ENCODE data around the gene FUCA1. TPM values are rescaled to one million over a fixed set of nuclear protein-coding genes. Genes with fewer than 3 reads are reported as not detected.

Gene FUCA1
- total and polyA plus RNA-seq, 2 donors (not counting 3 experiments of a cell fraction or from before 2014, with no cell fraction given): 4.9 to 5.6 TPM

GRCh38 chr1:23905461-23906025 is 37.5 kb upstream of the FUCA1 start:
- Histone ChIP-seq H3K79me2 (ENCODE audit: control insufficient read depth, insufficient read depth, low read length) (no peaks in the 10 kb centered on the region), H3K4me2 (ENCODE audit: insufficient read depth, low read length) (no peak overlapping the region), H2AFZ (ENCODE audit: low read depth, low read length) (no peak overlapping the region), H3K9ac (replicated peaks; ENCODE audit: extremely low read depth, insufficient read depth, low read length) (no peak overlapping the region), H4K20me1 (replicated peaks; ENCODE audit: control insufficient read depth, extremely low read depth, insufficient read depth, low read length) (no peaks in the 10 kb centered on the region), H3K9me3 (replicated peaks; ENCODE audit: control insufficient read depth, insufficient read depth, low read length) (no peaks in the 10 kb centered on the region), H3K36me3 (ENCODE audit: control insufficient read depth in 2 of 2, extremely low read depth in 1 of 2, insufficient read depth in 2 of 2, low read length in 2 of 2) (no peaks in the 10 kb centered on the region), H3K4me3 (replicated peaks in 1 of 3; ENCODE audit: insufficient read depth in 1 of 3, low read depth in 1 of 3, low read length in 3 of 3) (no peak overlapping the region), H3K4me1 (ENCODE audit: control insufficient read depth, extremely low read depth, insufficient read depth, low read length) (no peaks in the 10 kb centered on the region), H3K9me1 (replicated peaks; ENCODE audit: control insufficient read depth, extremely low read depth, insufficient read depth, low read length) (no peaks in the 10 kb centered on the region), H3K27ac (ENCODE audit: insufficient read depth, low read depth, low read length) (no peak overlapping the region), H3K27me3 (ENCODE audit: control insufficient read depth in 2 of 2, insufficient read depth in 2 of 2, low read length in 2 of 2) (peaks cover 41% of the 10 kb centered on the region in 2 experiments)
- dilution Hi-C loops (cut with MboI; ENCODE audit: extremely low pct_ligation_motif_present, low sequenced_read_pairs) (no loop called here), intact Hi-C loops (cut with micrococcal nuclease) (no loop called here)
- ChIA-PET CTCF (interaction anchor here (1.2 kb wide), 1 partner anchor 11 kb away, joined by 4 read pairs; no protein-coding TSS in a partner anchor), POLR2A (no interaction called here)
- BruUV-seq (replicated peaks): no TSS peak
- no peak for TF ChIP-seq MAX (IDR thresholded peaks at IDR 0.05; ENCODE audit: insufficient read depth, insufficient read length)
- no peak for TF ChIP-seq GATA2 (IDR thresholded peaks at IDR 0.05; ENCODE audit: insufficient read depth, insufficient read length, low read depth, low read length)
- no peak for TF ChIP-seq MYC (IDR thresholded peaks at IDR 0.05; ENCODE audit: low read depth, low read length)
- no peak for TF ChIP-seq POLR2AphosphoS5 (IDR thresholded peaks at IDR 0.05; ENCODE audit: insufficient read depth, low read depth, low read length)
- no peak for TF ChIP-seq POLR2A (IDR thresholded peaks at IDR 0.05; ENCODE audit: low read depth, low read length)
- TF ChIP-seq JUN (IDR thresholded peaks at IDR 0.05; ENCODE audit: borderline replicate concordance, insufficient read depth, insufficient read length, low read depth): no peak
- TF ChIP-seq EZH2 (IDR thresholded peaks at IDR 0.05; ENCODE audit: borderline replicate concordance, low read depth, low read length, severe bottlenecking): no peak
- TF ChIP-seq FOS (IDR thresholded peaks at IDR 0.05; ENCODE audit: borderline replicate concordance, insufficient read depth, low read length): no peak
- TF ChIP-seq CTCF (IDR thresholded peaks at IDR 0.05; ENCODE audit: extremely low read depth in 1 of 2, insufficient read depth in 1 of 2, low read depth in 1 of 2, low read length in 2 of 2): no peak
- FAIRE-seq (no peak), DNase-seq (ENCODE audit: low read depth, low spot score) (no peak)
